Thoracic aorta (tissue), 2 donors: ENCODE data around the gene OLA1. TPM values are rescaled to one million over a fixed set of nuclear protein-coding genes. Genes with fewer than 3 reads are reported as not detected.

Experiments used
- ATAC-seq: fragments of 150-250 bp; one replicate; pipeline ENCODE4 v1.8.0; 2017; ENCODE audit warnings: low read depth; ENCODE audit not compliant: insufficient number of reproducible peaks, low FRiP score
- DNase-seq: peaks from one replicate; pipeline ENCODE4 v3.0.0-alpha.2; 2020; ENCODE audit warnings: low spot score
- H3K27ac ChIP-seq, 2 donors: fragments of 200-600 bp; sonication (generic); 1 replicate in 1 of 2; 2 replicates in 1 of 2; pipeline ENCODE4 v1.5.1; 2016; ENCODE audit warnings: mild to moderate bottlenecking in 2 of 2, moderate library complexity in 2 of 2
- H3K27me3 ChIP-seq: fragments of 200-600 bp; sonication (generic); replicated peaks from 2 replicates; pipeline ENCODE4 v1.6.0; 2016; ENCODE audit warnings: mild to moderate bottlenecking; ENCODE audit not compliant: insufficient read depth
- H3K36me3 ChIP-seq: fragments of 200-600 bp; sonication (generic); one replicate; pipeline ENCODE4 v1.5.1; 2016
- H3K4me1 ChIP-seq, 2 donors: fragments of 200-600 bp; sonication (generic); 1 replicate in 1 of 2; 2 replicates in 1 of 2; pipeline versions ENCODE4 v1.5.1 to v1.6.0; 2016; ENCODE audit warnings: low read depth in 2 of 2, mild to moderate bottlenecking in 1 of 2; ENCODE audit not compliant: control insufficient read depth in 1 of 2
- H3K4me3 ChIP-seq: fragments of 200-600 bp; sonication (generic); 2 replicates; pipeline ENCODE4 v1.5.1; 2016; ENCODE audit warnings: mild to moderate bottlenecking
- H3K9me3 ChIP-seq: fragments of 200-600 bp; sonication (generic); 2 replicates; pipeline ENCODE4 v1.5.1; 2016
- total RNA-seq, 2 donors: library from RNA; depleted of rRNA; stranded (reverse); fragments of >200 nt; gene quantifications; one replicate each; pipeline versions ENCODE4 v1.1.0 to v1.2.3, GENCODE V29; 2016
- TF ChIP-seq, protein P1 (sequence below): fragments of 200-600 bp; sonication (generic); IDR thresholded peaks from one replicate; pipeline ENCODE4 v1.5.1; 2019; ENCODE audit warnings: antibody characterized with exemption

OLA1 gene
- total RNA-seq, 2 donors from 2014 or later, result 15.2 to 48.0 TPM

DNA sequence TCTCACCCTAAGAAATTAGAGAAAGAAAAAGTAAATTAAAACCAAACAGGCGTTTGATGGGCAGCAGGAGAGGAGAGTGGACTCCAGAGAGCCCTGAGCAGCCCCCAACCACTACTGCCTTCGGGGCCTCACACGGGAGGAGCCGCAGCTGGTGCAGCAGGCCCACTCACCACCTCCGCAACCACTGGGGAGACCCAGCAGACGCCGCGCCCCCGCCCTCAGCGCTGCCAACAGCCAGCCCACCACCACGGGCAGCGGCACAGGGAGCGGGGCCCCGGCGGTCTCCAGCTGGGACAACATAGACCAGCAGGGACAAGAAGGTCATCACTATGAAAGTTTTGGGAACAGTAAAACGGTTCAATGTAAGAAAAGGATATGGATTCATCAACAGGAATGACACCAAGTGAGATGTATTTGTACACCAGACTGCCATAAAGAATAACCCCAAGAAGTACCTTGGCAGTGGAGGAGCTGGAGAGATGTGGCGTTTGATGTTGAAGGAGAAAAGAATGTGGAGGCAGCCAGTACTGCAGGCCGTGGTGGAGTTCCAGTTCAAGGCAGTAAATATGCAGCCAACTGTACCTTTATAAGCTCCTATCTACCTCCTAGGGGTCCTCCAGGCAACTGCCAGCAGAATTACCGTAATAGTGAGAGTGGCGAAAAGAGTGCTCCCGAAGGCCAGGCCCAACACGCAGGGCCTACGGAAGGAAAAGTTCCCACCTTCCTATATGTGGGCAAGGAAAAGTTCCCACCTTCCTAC, 76.5 kb downstream of the OLA1 start:
- Histone ChIP-seq H3K9me3 (peaks cover 24% of the 10 kb centered on the region), H3K36me3 (no peaks in the 10 kb centered on the region), H3K27me3 (no peaks in the 10 kb centered on the region), H3K4me1 (peaks cover 0 to 2% of the 10 kb centered on the region in 2 donors), H3K4me3 (no peak overlapping the region), H3K27ac (no peak overlapping the region)
- TF ChIP-seq, protein P1, sequence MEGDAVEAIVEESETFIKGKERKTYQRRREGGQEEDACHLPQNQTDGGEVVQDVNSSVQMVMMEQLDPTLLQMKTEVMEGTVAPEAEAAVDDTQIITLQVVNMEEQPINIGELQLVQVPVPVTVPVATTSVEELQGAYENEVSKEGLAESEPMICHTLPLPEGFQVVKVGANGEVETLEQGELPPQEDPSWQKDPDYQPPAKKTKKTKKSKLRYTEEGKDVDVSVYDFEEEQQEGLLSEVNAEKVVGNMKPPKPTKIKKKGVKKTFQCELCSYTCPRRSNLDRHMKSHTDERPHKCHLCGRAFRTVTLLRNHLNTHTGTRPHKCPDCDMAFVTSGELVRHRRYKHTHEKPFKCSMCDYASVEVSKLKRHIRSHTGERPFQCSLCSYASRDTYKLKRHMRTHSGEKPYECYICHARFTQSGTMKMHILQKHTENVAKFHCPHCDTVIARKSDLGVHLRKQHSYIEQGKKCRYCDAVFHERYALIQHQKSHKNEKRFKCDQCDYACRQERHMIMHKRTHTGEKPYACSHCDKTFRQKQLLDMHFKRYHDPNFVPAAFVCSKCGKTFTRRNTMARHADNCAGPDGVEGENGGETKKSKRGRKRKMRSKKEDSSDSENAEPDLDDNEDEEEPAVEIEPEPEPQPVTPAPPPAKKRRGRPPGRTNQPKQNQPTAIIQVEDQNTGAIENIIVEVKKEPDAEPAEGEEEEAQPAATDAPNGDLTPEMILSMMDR, result no peak
- DNase-seq (no peak), ATAC-seq (no peak)

GRCh38 chr2:174169372-174169771, 79.0 kb downstream of the OLA1 start:
- Histone ChIP-seq H3K36me3 (no peaks in the 10 kb centered on the region), H3K27me3 (no peaks in the 10 kb centered on the region), H3K4me3 (no peak overlapping the region), H3K27ac (no peak overlapping the region), H3K9me3 (peaks cover 16% of the 10 kb centered on the region), H3K4me1 (no peaks in the 10 kb centered on the region)
- TF ChIP-seq, protein P1, result no peak
- ATAC-seq (no peak), DNase-seq (no peak)

DNA sequence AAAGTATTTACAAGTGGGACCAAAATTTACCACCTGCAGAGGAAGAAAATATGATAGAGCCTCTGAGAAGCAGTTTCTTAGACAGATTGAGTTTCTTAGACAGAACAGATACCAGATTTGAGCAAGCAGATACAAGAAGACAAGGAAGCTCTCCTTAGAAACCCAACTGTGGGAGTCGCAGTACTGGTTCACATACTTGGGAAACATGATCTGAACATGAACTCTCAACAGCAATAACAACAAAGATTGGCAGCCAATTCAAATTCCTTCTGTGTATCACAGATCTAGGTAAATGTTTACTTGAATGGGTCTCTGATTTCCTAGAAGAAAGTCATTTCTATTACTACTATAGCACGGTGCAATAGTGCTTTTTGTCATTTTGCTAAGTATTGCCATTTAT, 82.1 kb downstream of the OLA1 start:
- peaks cover 9% of the 10 kb centered on the region for H3K9me3 ChIP-seq
- TF ChIP-seq, protein P1, result no peak
- no peaks in the 10 kb centered on the region for H3K36me3 ChIP-seq
- no peak for DNase-seq
- no peak overlapping the region for H3K4me3 ChIP-seq
- ATAC-seq, result no peak
- H3K4me1 ChIP-seq, result no peaks in the 10 kb centered on the region
- no peaks in the 10 kb centered on the region for H3K27me3 ChIP-seq
- H3K27ac ChIP-seq, result no peak overlapping the region

- H3K4me1 ChIP-seq, result no peaks in the 10 kb centered on the region
- no peaks in the 10 kb centered on the region for H3K9me3 ChIP-seq
- DNase-seq (no peak), ATAC-seq (no peak)
- no peaks in the 10 kb centered on the region for H3K36me3 ChIP-seq
- no peaks in the 10 kb centered on the region for H3K27me3 ChIP-seq
- no peak overlapping the region for H3K4me3 ChIP-seq
- TF ChIP-seq, protein P1, result no peak
- no peak overlapping the region for H3K27ac ChIP-seq
These were observed 86.8 kb downstream of the OLA1 start for GRCh38 chr2:174161490-174161889.

GRCh38 chr2:174158003-174158402, 90.3 kb downstream of the OLA1 start:
- Histone ChIP-seq H3K4me1 (peaks cover 7 to 10% of the 10 kb centered on the region in 2 donors), H3K9me3 (no peaks in the 10 kb centered on the region), H3K4me3 (no peak overlapping the region), H3K27ac (no peak overlapping the region), H3K27me3 (no peaks in the 10 kb centered on the region), H3K36me3 (no peaks in the 10 kb centered on the region)
- ATAC-seq, result no peak
- TF ChIP-seq, protein P1, result no peak
- no peak for DNase-seq
